Breast epithelium (tissue), 4 donors: Measurements from ENCODE around the gene GAGE13. TPM values are rescaled to one million over a fixed set of nuclear protein-coding genes. Genes with fewer than 3 reads are reported as not detected.
"Not testable (repeated sequence)": the region's sequence is repeated elsewhere in the genome, so short reads cannot be mapped to it uniquely, and the experiment has no call there.

ENCODE experiments used
- DNase-seq, 2 donors: peaks; one replicate each; pipeline ENCODE4 v3.0.0-alpha.2; 2019; ENCODE audit warnings: low spot score in 2 of 2
- H3K27ac ChIP-seq, 2 donors: fragments of 200-600 bp; sonication (generic) in 1 of 2; one replicate each; pipeline ENCODE4 v1.5.1; 2016 to 2019; ENCODE audit warnings: mild to moderate bottlenecking in 1 of 2
- H3K27me3 ChIP-seq, 2 donors: fragments of 200-600 bp; sonication (generic) in 1 of 2; one replicate each; pipeline versions ENCODE4 v1.5.1 to v1.6.0; 2017 to 2019; ENCODE audit warnings: control low read depth in 1 of 2, mild to moderate bottlenecking in 1 of 2
- H3K36me3 ChIP-seq: fragments of 200-600 bp; one replicate; pipeline ENCODE4 v1.5.1; 2019
- H3K4me1 ChIP-seq, 2 donors: fragments of 200-600 bp; sonication (generic); one replicate each; pipeline ENCODE4 v1.5.1; 2016 to 2019; ENCODE audit warnings: control low read depth in 1 of 2
- H3K4me3 ChIP-seq, 3 donors: fragments of 200-600 bp; sonication (generic); 1 replicate in 2 of 3; 2 replicates in 1 of 3; pipeline ENCODE4 v1.5.1; 2016 to 2019; ENCODE audit warnings: mild to moderate bottlenecking in 3 of 3, moderate library complexity in 2 of 3
- H3K9me3 ChIP-seq, 2 donors: fragments of 200-600 bp; sonication (generic) in 1 of 2; one replicate each; pipeline ENCODE4 v1.5.1; 2016 to 2019; ENCODE audit warnings: control low read depth in 1 of 2
- CTCF ChIP-seq, 3 donors: fragments of 450-650 bp; IDR thresholded peaks; one replicate each; pipeline ENCODE4 v1.5.1; 2016 to 2017; ENCODE audit warnings: antibody characterized with exemption in 3 of 3, mild to moderate bottlenecking in 3 of 3, moderate library complexity in 3 of 3
- POLR2A ChIP-seq: fragments of 450-650 bp; IDR thresholded peaks from one replicate; pipeline ENCODE4 v1.6.1; 2016; ENCODE audit warnings: antibody characterized with exemption, mild to moderate bottlenecking, moderate library complexity
- POLR2AphosphoS5 ChIP-seq, 3 donors: sonication (generic); formaldehyde crosslinking; IDR thresholded peaks; one replicate each; pipeline ENCODE4 v1.6.1; 2017; ENCODE audit warnings: antibody characterized with exemption in 3 of 3
- intact Hi-C: fragments of 100-400 bp; cut with DNase I; formaldehyde crosslinking; loops from one replicate; pipeline ENCODE4 v1.15.1; 2023; ENCODE audit warnings: low total_unique reads
- total RNA-seq, 3 donors: library from RNA; depleted of rRNA; stranded (reverse); fragments of >200 nt; gene quantifications; one replicate each; pipeline ENCODE4 v1.1.0, GENCODE V29; 2016

GAGE13 gene
- not detected for total RNA-seq

- H3K36me3 ChIP-seq, H3K27me3 ChIP-seq, H3K4me3 ChIP-seq, H3K27ac ChIP-seq, H3K4me1 ChIP-seq, intact Hi-C loops, DNase-seq, H3K9me3 ChIP-seq: not testable (repeated sequence)
Observed at GRCh38 chrX:49331282-49331681, at the start of gene GAGE13. Gene GAGE13 (plus strand): TSS chrX:49331582. CDS start chrX:49332738, 1,156 bp downstream.

- Histone ChIP-seq H3K4me1 (no peaks in the 10 kb centered on the region), H3K36me3 (no peaks in the 10 kb centered on the region), H3K27me3 (peaks cover 0 to 49% of the 10 kb centered on the region in 2 donors), H3K4me3 (no peak overlapping the region), H3K9me3 (no peaks in the 10 kb centered on the region), H3K27ac (no peak overlapping the region)
- intact Hi-C loops, result no loop called here
- TF ChIP-seq CTCF (IDR thresholded peaks at IDR 0.05), result no peak
- no peak for TF ChIP-seq POLR2AphosphoS5 (IDR thresholded peaks at IDR 0.05)
- TF ChIP-seq POLR2A, result no peak
- DNase-seq, result no peak
Observed at GRCh38 chrX:49282647-49283011, 48.8 kb upstream of the GAGE13 start.

- intact Hi-C loops, result no loop called here
- no peak for DNase-seq
- H3K36me3 ChIP-seq, result no peaks in the 10 kb centered on the region
- no peaks in the 10 kb centered on the region for H3K9me3 ChIP-seq
- no peak overlapping the region for H3K27ac ChIP-seq
- H3K27me3 ChIP-seq, result peaks cover 0 to 45% of the 10 kb centered on the region in 2 donors
- TF ChIP-seq POLR2A, result no peak
- H3K4me3 ChIP-seq, result no peak overlapping the region
- no peaks in the 10 kb centered on the region for H3K4me1 ChIP-seq
Observed at GRCh38 chrX:49284212-49284611, 47.2 kb upstream of the GAGE13 start.

- no peak overlapping the region for H3K27ac ChIP-seq
- TF ChIP-seq CTCF (IDR thresholded peaks at IDR 0.05) (no peak), POLR2AphosphoS5 (IDR thresholded peaks at IDR 0.05) (no peak), POLR2A (no peak)
- DNase-seq, result no peak
- peaks cover 0 to 43% of the 10 kb centered on the region in 2 donors for H3K27me3 ChIP-seq
- H3K4me3 ChIP-seq, result no peak overlapping the region
- H3K36me3 ChIP-seq, result no peaks in the 10 kb centered on the region
- H3K4me1 ChIP-seq, result no peaks in the 10 kb centered on the region
- intact Hi-C loops, result no loop called here
- no peaks in the 10 kb centered on the region for H3K9me3 ChIP-seq
Observed at GRCh38 chrX:49286136-49286535, 45.2 kb upstream of the GAGE13 start.

GRCh38 chrX:49286581-49286980 is 44.8 kb upstream of the GAGE13 start:
- Histone ChIP-seq H3K27me3 (peaks cover 0 to 40% of the 10 kb centered on the region in 2 donors), H3K27ac (no peak overlapping the region), H3K4me3 (no peak overlapping the region), H3K4me1 (no peaks in the 10 kb centered on the region), H3K36me3 (no peaks in the 10 kb centered on the region), H3K9me3 (no peaks in the 10 kb centered on the region)
- no peak for TF ChIP-seq POLR2A
- TF ChIP-seq CTCF (IDR thresholded peaks at IDR 0.05), result no peak
- no peak for TF ChIP-seq POLR2AphosphoS5 (IDR thresholded peaks at IDR 0.05)
- intact Hi-C loops, result no loop called here
- DNase-seq, result no peak

- Histone ChIP-seq H3K4me1 (no peaks in the 10 kb centered on the region), H3K27ac (no peak overlapping the region), H3K27me3 (peaks cover 0 to 44% of the 10 kb centered on the region in 2 donors), H3K4me3 (no peak overlapping the region), H3K9me3 (no peaks in the 10 kb centered on the region), H3K36me3 (no peaks in the 10 kb centered on the region)
- TF ChIP-seq POLR2AphosphoS5 (IDR thresholded peaks at IDR 0.05) (no peak), POLR2A (no peak), CTCF (IDR thresholded peaks at IDR 0.05) (no peak)
- intact Hi-C loops, result no loop called here
- no peak for DNase-seq
Observed at GRCh38 chrX:49287665-49288064, 43.7 kb upstream of the GAGE13 start.
